Stimulated activated CD4-positive, alpha-beta T cell treated with anti-CD3 and anti-CD28 coated beads, Interleukin-2, amount 100 ng/mL, for 48 hours (primary cell): ENCODE measurements around the gene ARHGAP11A.

ENCODE experiments used
- DNase-seq, 2 donors: peaks; one replicate each; pipeline ENCODE4 v3.0.0-alpha.2; 2020

ARHGAP11A gene

DNA sequence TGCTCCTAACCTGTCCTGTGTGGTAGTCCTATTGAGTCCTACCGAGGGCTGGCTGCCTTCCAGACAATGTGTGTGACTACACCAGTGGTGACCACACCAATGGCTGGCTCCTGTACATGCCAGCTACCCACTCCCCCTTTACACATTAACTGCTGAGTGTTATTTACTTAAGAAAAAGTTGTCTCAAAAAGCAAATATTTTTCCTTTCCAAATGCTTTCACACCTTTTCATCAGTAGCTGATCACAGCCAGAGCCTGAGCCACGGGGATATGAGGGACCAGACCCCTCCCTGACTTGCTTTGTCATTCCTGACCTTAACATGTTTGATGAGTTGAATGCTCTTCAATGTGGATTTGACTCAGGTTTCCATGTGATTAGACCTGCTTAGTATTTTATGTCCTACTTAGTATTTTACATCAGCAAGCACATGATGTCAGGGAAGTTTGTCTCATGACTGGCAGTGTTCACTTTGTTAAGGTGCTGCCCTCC lies 72.9 kb downstream of the ARHGAP11A start:
- DNase-seq = no peak
